ENCODE measurements around the gene PRM2. TPM values are rescaled to one million over a fixed set of nuclear protein-coding genes. Genes with fewer than 3 reads are reported as not detected.

Gene PRM2
- polyA plus RNA-seq, 2 of the 4 experiments (the other 2 are of a cell fraction): not detected

GRCh38 chr16:11263737-11264136 is 12.5 kb downstream of the PRM2 start:
- ChIA-PET CTCF (interaction anchor here (0.6 to 3.6 kb wide), 5 partner anchors 8 to 300 kb away, joined by 3 to 17 read pairs (median 3); no protein-coding TSS in a partner anchor), POLR2A (interaction anchor here (1.1 kb wide), 1 partner anchor 8 kb away, joined by 3 read pairs; the partner anchor contains the start of gene SOCS1)
- DNase-seq (ENCODE audit: low read depth in 1 of 2, low spot score in 1 of 2) (no peak), ATAC-seq (no peak), FAIRE-seq (no peak)
- TF ChIP-seq MAZ (IDR thresholded peaks at IDR 0.05; ENCODE audit: borderline replicate concordance, low read depth, low read length): no peak
- no peak for TF ChIP-seq ZNF302 (CRISPR knock-in tag; IDR thresholded peaks at IDR 0.05)
- no peak for TF ChIP-seq JUN (IDR thresholded peaks at IDR 0.05)
- no peak for TF ChIP-seq KDM1A (IDR thresholded peaks at IDR 0.05; ENCODE audit: low read depth)
- TF ChIP-seq TP53 (CRISPR knock-in tag; IDR thresholded peaks at IDR 0.05): no peak
- no peak for TF ChIP-seq USF2 (IDR thresholded peaks at IDR 0.05)
- TF ChIP-seq POLR2A (IDR thresholded peaks at IDR 0.05; ENCODE audit: low read length): no peak
- no peak for TF ChIP-seq RCOR1 (IDR thresholded peaks at IDR 0.05; ENCODE audit: low read depth, low read length)
- no peak for TF ChIP-seq MAFK (IDR thresholded peaks at IDR 0.05; ENCODE audit: partially characterized antibody)
- no peak for TF ChIP-seq HOXA7 (CRISPR knock-in tag; IDR thresholded peaks at IDR 0.05)
- TF ChIP-seq RFX5 (IDR thresholded peaks at IDR 0.05): no peak
- no peak for TF ChIP-seq PBX3 (IDR thresholded peaks at IDR 0.05)
- Histone ChIP-seq H3K4me1 (no peaks in the 10 kb centered on the region), H3K4me3 (no peak overlapping the region), H3K27ac (no peak overlapping the region), H3K9me3 (no peaks in the 10 kb centered on the region), H3K4me2 (no peak overlapping the region)
- WGBS (ENCODE audit: missing lambda C conversion rate): 67% methylated on average over 4 of the region's 4 CpGs

- DNase-seq (ENCODE audit: low read depth in 1 of 2, low spot score in 1 of 2) (no peak), ATAC-seq (no peak; a peak in 1 of 6 replicates), FAIRE-seq (no peak)
- POLR2A ChIA-PET: no interaction called here
- WGBS (ENCODE audit: missing lambda C conversion rate): 66% methylated on average over 8 of the region's 8 CpGs
- H3K4me3 ChIP-seq: no peak overlapping the region
- CTCF ChIA-PET: interaction anchor here (0.6 to 12.3 kb wide), 7 partner anchors 7 to 299 kb away, joined by 3 to 364 read pairs (median 3); no protein-coding TSS in a partner anchor
- no peak overlapping the region for H3K4me2 ChIP-seq
- no peaks in the 10 kb centered on the region for H3K9me3 ChIP-seq
- TF ChIP-seq BHLHE40 (IDR thresholded peaks at IDR 0.05; ENCODE audit: low read depth, low read length) (no peak), RARB (CRISPR knock-in tag; IDR thresholded peaks at IDR 0.05) (no peak), MAZ (IDR thresholded peaks at IDR 0.05; ENCODE audit: borderline replicate concordance, low read depth, low read length) (no peak), CBX2 (IDR thresholded peaks at IDR 0.05; ENCODE audit: borderline replicate concordance, low read depth) (no peak)
- H3K27ac ChIP-seq: no peak overlapping the region
- H3K4me1 ChIP-seq: no peaks in the 10 kb centered on the region
These were observed 13.4 kb downstream of the PRM2 start for GRCh38 chr16:11262915-11263314.

- ATAC-seq (no peak), DNase-seq (ENCODE audit: low read depth in 1 of 2, low spot score in 1 of 2) (no peak), FAIRE-seq (no peak)
- ChIA-PET POLR2A (no interaction called here), CTCF (interaction anchor here (1.1 to 12.3 kb wide), 4 partner anchors 40 to 293 kb away, joined by 3 to 364 read pairs (median 4); no protein-coding TSS in a partner anchor)
- Histone ChIP-seq H3K4me3 (no peak overlapping the region), H3K27ac (no peak overlapping the region), H3K4me2 (no peak overlapping the region), H3K4me1 (0 out of 3 replicates have a peak, but pooled peaks cover 2% of the 10 kb centered on the region), H3K9me3 (no peaks in the 10 kb centered on the region)
- 59% methylated on average over 3 of the region's 3 CpGs for WGBS (ENCODE audit: missing lambda C conversion rate)
- no peak for TF ChIP-seq MAZ (IDR thresholded peaks at IDR 0.05; ENCODE audit: borderline replicate concordance, low read depth, low read length)
- TF ChIP-seq BCL3 (IDR thresholded peaks at IDR 0.05): no peak
- TF ChIP-seq HOXB5 (CRISPR knock-in tag; IDR thresholded peaks at IDR 0.05): no peak
- no peak for TF ChIP-seq RNF2 (IDR thresholded peaks at IDR 0.05; ENCODE audit: borderline replicate concordance, low read depth)
- TF ChIP-seq MAFK (IDR thresholded peaks at IDR 0.05; ENCODE audit: partially characterized antibody): no peak
- no peak for TF ChIP-seq CEBPB (IDR thresholded peaks at IDR 0.05)
- TF ChIP-seq PHF8 (IDR thresholded peaks at IDR 0.05; ENCODE audit: borderline replicate concordance, low read depth): no peak
- no peak for TF ChIP-seq HMGXB4 (CRISPR knock-in tag; IDR thresholded peaks at IDR 0.05; ENCODE audit: borderline replicate concordance)
- no peak for TF ChIP-seq HOXB13 (CRISPR knock-in tag; IDR thresholded peaks at IDR 0.05; ENCODE audit: low read depth)
- TF ChIP-seq MYC (IDR thresholded peaks at IDR 0.05; ENCODE audit: borderline replicate concordance, low read length): no peak
- TF ChIP-seq, protein P1, sequence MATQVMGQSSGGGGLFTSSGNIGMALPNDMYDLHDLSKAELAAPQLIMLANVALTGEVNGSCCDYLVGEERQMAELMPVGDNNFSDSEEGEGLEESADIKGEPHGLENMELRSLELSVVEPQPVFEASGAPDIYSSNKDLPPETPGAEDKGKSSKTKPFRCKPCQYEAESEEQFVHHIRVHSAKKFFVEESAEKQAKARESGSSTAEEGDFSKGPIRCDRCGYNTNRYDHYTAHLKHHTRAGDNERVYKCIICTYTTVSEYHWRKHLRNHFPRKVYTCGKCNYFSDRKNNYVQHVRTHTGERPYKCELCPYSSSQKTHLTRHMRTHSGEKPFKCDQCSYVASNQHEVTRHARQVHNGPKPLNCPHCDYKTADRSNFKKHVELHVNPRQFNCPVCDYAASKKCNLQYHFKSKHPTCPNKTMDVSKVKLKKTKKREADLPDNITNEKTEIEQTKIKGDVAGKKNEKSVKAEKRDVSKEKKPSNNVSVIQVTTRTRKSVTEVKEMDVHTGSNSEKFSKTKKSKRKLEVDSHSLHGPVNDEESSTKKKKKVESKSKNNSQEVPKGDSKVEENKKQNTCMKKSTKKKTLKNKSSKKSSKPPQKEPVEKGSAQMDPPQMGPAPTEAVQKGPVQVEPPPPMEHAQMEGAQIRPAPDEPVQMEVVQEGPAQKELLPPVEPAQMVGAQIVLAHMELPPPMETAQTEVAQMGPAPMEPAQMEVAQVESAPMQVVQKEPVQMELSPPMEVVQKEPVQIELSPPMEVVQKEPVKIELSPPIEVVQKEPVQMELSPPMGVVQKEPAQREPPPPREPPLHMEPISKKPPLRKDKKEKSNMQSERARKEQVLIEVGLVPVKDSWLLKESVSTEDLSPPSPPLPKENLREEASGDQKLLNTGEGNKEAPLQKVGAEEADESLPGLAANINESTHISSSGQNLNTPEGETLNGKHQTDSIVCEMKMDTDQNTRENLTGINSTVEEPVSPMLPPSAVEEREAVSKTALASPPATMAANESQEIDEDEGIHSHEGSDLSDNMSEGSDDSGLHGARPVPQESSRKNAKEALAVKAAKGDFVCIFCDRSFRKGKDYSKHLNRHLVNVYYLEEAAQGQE (IDR thresholded peaks at IDR 0.05): no peak
- TF ChIP-seq FOSB (CRISPR knock-in tag; IDR thresholded peaks at IDR 0.05): no peak
- TF ChIP-seq EHMT2 (IDR thresholded peaks at IDR 0.05; ENCODE audit: low read depth): no peak
These were observed 15.7 kb downstream of the PRM2 start for GRCh38 chr16:11260596-11260966.

Measured in A549 (cell line).